Glutamatergic neuron (in vitro differentiated cells): Measurements from ENCODE around the gene ACAP2. TPM values are rescaled to one million over a fixed set of nuclear protein-coding genes. Genes with fewer than 3 reads are reported as not detected.
"Not testable (repeated sequence)": the region's sequence is repeated elsewhere in the genome, so short reads cannot be mapped to it uniquely, and the experiment has no call there.

Experiments used
- DNase-seq: peaks from one replicate; pipeline ENCODE4 v3.0.0; 2022
- H3K27ac Mint-ChIP-seq: one replicate; pipeline ENCODE4 v1.8.0; 2020; ENCODE audit warnings: mild to moderate bottlenecking, mixed read lengths, inconsistent platforms; ENCODE audit not compliant: unreplicated experiment
- H3K27me3 Mint-ChIP-seq: one replicate; pipeline ENCODE4 v1.8.0; 2020; ENCODE audit warnings: mild to moderate bottlenecking, moderate library complexity, mixed read lengths, inconsistent platforms; ENCODE audit not compliant: unreplicated experiment
- H3K36me3 Mint-ChIP-seq: one replicate; pipeline ENCODE4 v1.8.0; 2020; ENCODE audit warnings: mild to moderate bottlenecking, mixed read lengths, inconsistent platforms; ENCODE audit not compliant: unreplicated experiment
- H3K4me1 Mint-ChIP-seq: one replicate; pipeline ENCODE4 v1.8.0; 2020; ENCODE audit warnings: mild to moderate bottlenecking, low read depth, mixed read lengths, inconsistent platforms; ENCODE audit not compliant: unreplicated experiment
- H3K4me3 Mint-ChIP-seq: one replicate; pipeline ENCODE4 v1.8.0; 2020; ENCODE audit warnings: mild to moderate bottlenecking, mixed read lengths, inconsistent platforms; ENCODE audit not compliant: unreplicated experiment
- H3K9me3 Mint-ChIP-seq: one replicate; pipeline ENCODE4 v1.8.0; 2020; ENCODE audit warnings: mild to moderate bottlenecking, moderate library complexity, mixed read lengths, inconsistent platforms; ENCODE audit not compliant: unreplicated experiment
- total RNA-seq: library from RNA; stranded (reverse); fragmentation: NEBNext Ultra II Directional; extraction: Animal tissue kit (Norgen Biotek cat#: 25700); gene quantifications from one replicate; pipeline ENCODE4 v1.2.1, GENCODE V29; 2021; ENCODE audit not compliant: unreplicated experiment
- TF ChIP-seq, protein P1 (sequence below): fragments of 200-600 bp; sonication (generic); IDR thresholded peaks from one replicate; pipeline ENCODE4 v1.5.0; 2021; ENCODE audit not compliant: partially characterized antibody, unreplicated experiment

Gene ACAP2
- total RNA-seq, 1 donor from 2014 or later, result 60.9 TPM

DNA sequence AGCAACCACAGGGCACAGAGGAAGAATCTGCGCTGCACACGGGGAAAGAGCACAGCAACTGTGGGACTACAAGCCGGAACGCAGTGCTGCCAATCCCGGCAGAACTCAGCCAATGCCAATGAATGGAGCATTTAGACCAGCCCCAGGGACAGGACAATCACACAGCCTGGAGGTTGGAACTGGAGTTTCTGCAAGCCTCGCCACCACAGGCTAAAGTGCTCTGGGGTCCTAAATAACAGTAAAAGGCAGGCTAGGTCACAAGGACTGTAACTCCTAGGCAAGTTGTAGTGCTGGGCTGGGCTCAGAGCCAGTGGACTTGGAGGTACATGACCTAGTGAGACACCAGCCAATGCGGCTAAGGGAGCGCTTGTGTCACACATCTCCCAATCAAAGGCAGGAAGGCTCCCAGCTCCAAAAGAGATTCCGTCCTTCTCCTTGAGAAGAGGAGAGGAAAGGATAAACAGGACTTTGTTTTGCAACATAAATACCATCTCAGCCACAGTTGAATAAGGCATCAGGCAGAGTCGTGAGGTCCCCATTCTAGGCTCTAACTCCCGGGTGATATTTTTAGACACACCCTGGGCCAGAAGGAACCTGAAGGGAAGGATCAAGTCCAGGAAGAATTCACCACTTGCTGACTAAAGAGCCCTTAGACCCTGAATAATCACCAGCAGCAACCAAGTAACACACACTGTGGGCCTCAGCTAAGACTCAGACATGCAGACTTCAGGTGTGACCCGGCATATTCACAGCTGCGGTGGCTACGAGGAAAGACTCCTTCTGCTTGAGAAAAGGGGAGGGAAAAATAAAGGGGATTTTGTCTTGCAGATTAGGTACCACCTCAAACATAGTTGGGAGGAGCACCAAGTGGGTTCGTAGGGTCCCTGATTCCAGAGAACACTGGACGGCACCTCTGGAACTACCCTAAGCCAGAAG lies 86.4 kb downstream of the ACAP2 start:
- Mint-ChIP-seq H3K9me3 (peaks cover 3% of the 10 kb centered on the region), H3K4me3 (no peak overlapping the region), H3K4me1 (no peaks in the 10 kb centered on the region), H3K27ac (no peak overlapping the region), H3K36me3 (no peaks in the 10 kb centered on the region), H3K27me3 (no peaks in the 10 kb centered on the region)
- TF ChIP-seq, protein P1, sequence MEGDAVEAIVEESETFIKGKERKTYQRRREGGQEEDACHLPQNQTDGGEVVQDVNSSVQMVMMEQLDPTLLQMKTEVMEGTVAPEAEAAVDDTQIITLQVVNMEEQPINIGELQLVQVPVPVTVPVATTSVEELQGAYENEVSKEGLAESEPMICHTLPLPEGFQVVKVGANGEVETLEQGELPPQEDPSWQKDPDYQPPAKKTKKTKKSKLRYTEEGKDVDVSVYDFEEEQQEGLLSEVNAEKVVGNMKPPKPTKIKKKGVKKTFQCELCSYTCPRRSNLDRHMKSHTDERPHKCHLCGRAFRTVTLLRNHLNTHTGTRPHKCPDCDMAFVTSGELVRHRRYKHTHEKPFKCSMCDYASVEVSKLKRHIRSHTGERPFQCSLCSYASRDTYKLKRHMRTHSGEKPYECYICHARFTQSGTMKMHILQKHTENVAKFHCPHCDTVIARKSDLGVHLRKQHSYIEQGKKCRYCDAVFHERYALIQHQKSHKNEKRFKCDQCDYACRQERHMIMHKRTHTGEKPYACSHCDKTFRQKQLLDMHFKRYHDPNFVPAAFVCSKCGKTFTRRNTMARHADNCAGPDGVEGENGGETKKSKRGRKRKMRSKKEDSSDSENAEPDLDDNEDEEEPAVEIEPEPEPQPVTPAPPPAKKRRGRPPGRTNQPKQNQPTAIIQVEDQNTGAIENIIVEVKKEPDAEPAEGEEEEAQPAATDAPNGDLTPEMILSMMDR, result no peak
- DNase-seq, result no peak

DNA sequence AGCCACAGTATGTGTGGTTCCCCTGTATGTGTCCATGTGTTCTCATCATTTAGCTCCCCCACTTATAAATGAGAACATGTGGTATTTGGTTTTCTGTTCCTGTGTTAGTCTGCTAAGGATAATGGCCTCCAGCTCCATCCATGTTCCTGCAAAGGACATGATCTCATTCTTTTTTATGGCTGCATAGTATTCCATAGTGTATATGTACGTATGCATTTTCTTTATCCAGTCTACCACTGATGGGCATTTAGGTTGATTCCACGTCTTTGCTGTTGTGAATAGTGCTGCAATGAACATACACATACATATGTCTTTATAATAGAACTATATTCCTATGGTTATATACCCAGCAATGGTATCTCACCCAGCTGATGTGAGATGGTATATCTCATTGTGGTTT lies 88.8 kb downstream of the ACAP2 start:
- H3K27me3 Mint-ChIP-seq, H3K27ac Mint-ChIP-seq, H3K4me1 Mint-ChIP-seq, H3K9me3 Mint-ChIP-seq, H3K36me3 Mint-ChIP-seq, H3K4me3 Mint-ChIP-seq, DNase-seq: not testable (repeated sequence)

DNA sequence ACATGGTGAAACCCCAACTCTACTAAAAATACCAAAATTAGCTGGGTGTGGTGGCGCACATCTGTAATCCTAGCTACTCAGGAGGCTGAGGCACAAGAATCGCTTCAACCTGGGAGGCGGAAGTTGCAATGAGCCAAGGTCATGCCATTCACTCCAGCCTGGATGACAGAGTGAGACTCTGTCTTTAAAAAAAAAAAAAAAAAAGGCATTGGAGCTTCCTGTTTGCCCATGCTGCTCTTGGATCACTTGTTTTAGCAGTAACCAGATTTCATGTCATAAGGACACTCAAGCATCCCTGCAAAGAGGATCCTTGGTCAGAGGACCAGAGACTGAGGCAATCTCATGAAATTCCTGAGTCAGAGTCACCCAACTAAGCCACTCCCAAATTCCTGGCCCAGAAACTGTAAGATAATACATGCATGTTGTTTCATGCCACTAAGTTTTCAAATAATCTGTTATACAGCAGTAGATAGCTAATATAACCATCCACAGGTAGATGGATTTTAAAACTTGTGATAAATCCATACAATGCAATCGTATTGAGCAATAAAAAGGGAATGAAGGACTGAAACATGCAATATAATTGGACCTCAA lies 89.8 kb downstream of the ACAP2 start:
- H3K9me3 Mint-ChIP-seq, result peaks cover 3% of the 10 kb centered on the region
- H3K27me3 Mint-ChIP-seq, result peaks cover 2% of the 10 kb centered on the region
- no peak overlapping the region for H3K27ac Mint-ChIP-seq

DNA sequence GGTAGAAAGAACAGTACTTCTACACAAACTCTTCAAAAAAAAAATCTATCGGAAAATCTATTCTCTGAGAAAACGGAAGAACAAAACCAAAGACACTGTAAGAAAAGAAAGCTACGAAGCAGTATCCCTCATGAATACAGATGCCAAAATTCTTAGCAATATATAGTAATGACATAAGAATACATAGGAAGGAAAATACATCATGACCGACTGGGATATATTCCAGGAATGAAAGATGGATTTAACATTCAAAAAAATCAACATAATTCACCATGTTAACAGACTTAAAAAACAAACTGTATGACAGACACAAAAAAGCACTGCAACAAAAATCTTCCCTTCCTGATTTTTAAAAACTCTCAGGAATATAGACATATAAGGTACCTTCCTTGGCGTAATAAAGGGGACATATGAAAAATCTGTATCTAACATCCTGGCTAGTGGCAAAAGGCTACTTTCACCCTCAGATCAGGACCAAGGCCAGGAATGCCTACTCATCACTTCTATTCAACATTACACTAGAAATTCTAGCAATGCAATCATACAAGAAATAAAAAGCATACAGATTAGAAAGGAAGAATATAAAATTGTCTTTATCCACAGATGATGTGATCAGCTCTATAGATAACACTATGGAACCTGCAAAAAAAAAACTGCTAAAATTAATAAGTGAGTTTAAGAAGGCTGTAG lies 94.2 kb downstream of the ACAP2 start:
- Mint-ChIP-seq H3K36me3 (no peaks in the 10 kb centered on the region), H3K4me3 (no peak overlapping the region), H3K27me3 (peaks cover 2% of the 10 kb centered on the region), H3K27ac (no peak overlapping the region), H3K4me1 (no peaks in the 10 kb centered on the region), H3K9me3 (no peaks in the 10 kb centered on the region)
- TF ChIP-seq, protein P1, result no peak
- DNase-seq, result no peak

More for the DNA sequence above, 89.8 kb downstream of the ACAP2 start:
- TF ChIP-seq, protein P1, result no peak
- Mint-ChIP-seq H3K4me1 (no peaks in the 10 kb centered on the region), H3K36me3 (no peaks in the 10 kb centered on the region), H3K4me3 (no peak overlapping the region)
- no peak for DNase-seq

DNA sequence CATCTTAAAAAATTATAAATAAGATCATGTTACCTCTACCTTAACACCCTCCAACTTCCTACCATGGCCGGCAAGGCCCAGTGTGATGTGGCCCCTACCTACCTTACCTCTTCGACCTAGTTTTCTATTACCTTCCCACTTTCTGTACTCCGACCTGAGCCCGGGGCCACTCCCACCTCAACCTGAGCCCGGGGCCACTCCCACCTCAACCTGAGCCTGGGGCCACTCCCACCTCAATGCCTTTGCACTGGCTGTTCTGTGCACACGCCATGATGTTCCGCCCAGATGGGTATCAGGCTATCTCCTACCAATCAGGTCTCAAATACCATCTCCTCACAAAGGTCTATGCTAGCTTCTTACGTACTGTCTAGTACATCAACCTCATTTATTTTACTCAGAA lies 105.1 kb downstream of the ACAP2 start:
- H3K27ac Mint-ChIP-seq, result no peak overlapping the region
- no peaks in the 10 kb centered on the region for H3K36me3 Mint-ChIP-seq
- DNase-seq, result no peak
- no peaks in the 10 kb centered on the region for H3K9me3 Mint-ChIP-seq
- H3K4me3 Mint-ChIP-seq, result no peak overlapping the region
- TF ChIP-seq, protein P1, result no peak
- no peaks in the 10 kb centered on the region for H3K4me1 Mint-ChIP-seq
- peaks cover 4% of the 10 kb centered on the region for H3K27me3 Mint-ChIP-seq
